Measurements from ENCODE around the gene PICK1. TPM values are rescaled to one million over a fixed set of nuclear protein-coding genes. Genes with fewer than 3 reads are reported as not detected.

Gene PICK1
- total and polyA plus RNA-seq, 10 of the 15 experiments (the other 5 are each of a cell fraction or from before 2014, with no cell fraction given): 0.07 to 19.2 (median 10.9) TPM

- no TSS peak for BruUV-seq (replicated peaks)
- no peak for ATAC-seq
Observed at GRCh38 chr22:38125038-38125610, 67.9 kb downstream of the PICK1 start.

More at GRCh38 chr22:38125038-38125610, 67.9 kb downstream of the PICK1 start:
- H3K36me3 ChIP-seq (ENCODE audit: control insufficient read depth in 2 of 2, insufficient read depth in 2 of 2, low read length in 1 of 2): no peaks in the 10 kb centered on the region; a peak in 3 of 4 replicates
- H3K79me2 ChIP-seq (ENCODE audit: control insufficient read depth, insufficient read depth, low read length): no peaks in the 10 kb centered on the region
- DNase-seq (ENCODE audit: low read depth, low spot score) (no peak), FAIRE-seq (no peak)
- H3K4me1 ChIP-seq (ENCODE audit: control insufficient read depth, insufficient read depth, low read length): no peaks in the 10 kb centered on the region
- TF ChIP-seq CHD1 (IDR thresholded peaks at IDR 0.05; ENCODE audit: low read depth, low read length) (no peak), PBX3 (IDR thresholded peaks at IDR 0.05; ENCODE audit: insufficient replicate concordance, low read depth, low read length) (peak; percentile 27)
- TF ChIP-seq, protein P1, sequence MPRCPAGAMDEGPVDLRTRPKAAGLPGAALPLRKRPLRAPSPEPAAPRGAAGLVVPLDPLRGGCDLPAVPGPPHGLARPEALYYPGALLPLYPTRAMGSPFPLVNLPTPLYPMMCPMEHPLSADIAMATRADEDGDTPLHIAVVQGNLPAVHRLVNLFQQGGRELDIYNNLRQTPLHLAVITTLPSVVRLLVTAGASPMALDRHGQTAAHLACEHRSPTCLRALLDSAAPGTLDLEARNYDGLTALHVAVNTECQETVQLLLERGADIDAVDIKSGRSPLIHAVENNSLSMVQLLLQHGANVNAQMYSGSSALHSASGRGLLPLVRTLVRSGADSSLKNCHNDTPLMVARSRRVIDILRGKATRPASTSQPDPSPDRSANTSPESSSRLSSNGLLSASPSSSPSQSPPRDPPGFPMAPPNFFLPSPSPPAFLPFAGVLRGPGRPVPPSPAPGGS (IDR thresholded peaks at IDR 0.05; ENCODE audit: borderline replicate concordance, insufficient read depth, low read depth, low read length, poor library complexity, severe bottlenecking): peak; percentile 80
- POLR2A ChIA-PET: no interaction called here
- intact Hi-C loops (cut with micrococcal nuclease; ENCODE audit: unreplicated experiment): no loop called here
- in situ Hi-C loops (cut with MboI): no loop called here
- H3K9me3 ChIP-seq (replicated peaks; ENCODE audit: control insufficient read depth, insufficient read depth, low read length): no peaks in the 10 kb centered on the region
- WGBS (ENCODE audit: insufficient coverage, insufficient replicate concordance, low lambda C conversion rate, missing lambda C conversion rate): 94% methylated on average over 14 of the region's 14 CpGs
- CTCF ChIA-PET: interaction anchor here (1.4 kb wide), 1 partner anchor 11 kb away, joined by 4 read pairs; no protein-coding TSS in a partner anchor
- no peak overlapping the region for H3K4me3 ChIP-seq
- H3K27me3 ChIP-seq (replicated peaks in 1 of 2; ENCODE audit: control insufficient read depth in 2 of 2, insufficient read depth in 2 of 2, low read length in 1 of 2): no peaks in the 10 kb centered on the region
- H3K9ac ChIP-seq (ENCODE audit: control insufficient read depth, insufficient read depth, low read length): no peak overlapping the region
- SMC1A ChIA-PET (ENCODE audit: uncharacterized antibody, unreplicated experiment): no interaction called here
- RAD21 ChIA-PET (ENCODE audit: unreplicated experiment): no interaction called here
- H3K27ac ChIP-seq (ENCODE audit: control insufficient read depth, insufficient read depth): no peak overlapping the region
- no peak overlapping the region for H3K4me2 ChIP-seq (ENCODE audit: control insufficient read depth, insufficient read depth)
- H4K20me1 ChIP-seq (ENCODE audit: control insufficient read depth, insufficient read depth): no peaks in the 10 kb centered on the region
- no peak overlapping the region for H2AFZ ChIP-seq (ENCODE audit: control insufficient read depth, low read depth, low read length)

Other genes with a start within 250 kb of the PICK1 start
Only the 7 nearest of the 13 such genes appear.
- 0.11 TPM in 1 of 2 replicates, not detected in the other for gene C22orf23, start 103.8 kb upstream of the PICK1 start, total RNA-seq (2014; rRNA removed)
- gene C22orf23, start 103.8 kb upstream of the PICK1 start, total RNA-seq (2014; rRNA removed; fragmentation: Illumina TruSeq; extraction: Trizol): 0.14 TPM in 1 of 2 replicates, not detected in the other
- gene C22orf23, start 103.8 kb upstream of the PICK1 start, total RNA-seq (2021): not detected in 2 replicates
- gene C22orf23, start 103.8 kb upstream of the PICK1 start, polyA plus RNA-seq (2011; rRNA removed): 0.10 and 0.17 TPM in 2 replicates
- gene C22orf23, start 103.8 kb upstream of the PICK1 start, polyA plus RNA-seq (2014; fragmentation: Illumina TruSeq; extraction: Trizol): 0.04 TPM in 1 of 2 replicates, not detected in the other
- gene C22orf23, start 103.8 kb upstream of the PICK1 start, polyA plus RNA-seq (2014; fragmentation: Nextera tagmentation; extraction: Ambion mirVana): not detected
- 0.11 TPM in 1 of 2 replicates, not detected in the other for gene C22orf23, start 103.8 kb upstream of the PICK1 start, polyA plus RNA-seq (2014; rRNA removed)
- gene C22orf23, start 103.8 kb upstream of the PICK1 start, polyA plus RNA-seq (2016; fragmentation: Nextera tagmentation; extraction: Ambion mirVana): under 1 TPM; 0.11 to 0.38 TPM
- gene POLR2F, start 103.7 kb upstream of the PICK1 start, total RNA-seq (2014; rRNA removed): 71.9 and 93.2 TPM in 2 replicates
- gene POLR2F, start 103.7 kb upstream of the PICK1 start, total RNA-seq (2014; rRNA removed; fragmentation: Illumina TruSeq; extraction: Trizol): 70.3 and 78.3 TPM in 2 replicates
- gene POLR2F, start 103.7 kb upstream of the PICK1 start, total RNA-seq (2021): 86.8 and 86.9 TPM in 2 replicates
- 67.4 and 90.7 TPM in 2 replicates for gene POLR2F, start 103.7 kb upstream of the PICK1 start, polyA plus RNA-seq (2011; rRNA removed)
- 23.2 and 86.8 TPM in 2 replicates for gene POLR2F, start 103.7 kb upstream of the PICK1 start, polyA plus RNA-seq (2014; fragmentation: Illumina TruSeq; extraction: Trizol)
- gene POLR2F, start 103.7 kb upstream of the PICK1 start, polyA plus RNA-seq (2014; fragmentation: Nextera tagmentation; extraction: Ambion mirVana): 100 to 1,000 TPM; 109 to 133 TPM
- gene POLR2F, start 103.7 kb upstream of the PICK1 start, polyA plus RNA-seq (2014; rRNA removed): 165 and 203 TPM in 2 replicates
- 100 to 1,000 TPM; 209 to 218 TPM for gene POLR2F, start 103.7 kb upstream of the PICK1 start, polyA plus RNA-seq (2016; fragmentation: Nextera tagmentation; extraction: Ambion mirVana)
- gene SOX10, start 72.8 kb upstream of the PICK1 start, total RNA-seq (2014; rRNA removed): not detected in 2 replicates
- not detected in 2 replicates for gene SOX10, start 72.8 kb upstream of the PICK1 start, total RNA-seq (2014; rRNA removed; fragmentation: Illumina TruSeq; extraction: Trizol)
- not detected in 2 replicates for gene SOX10, start 72.8 kb upstream of the PICK1 start, total RNA-seq (2021)
- not detected in 2 replicates for gene SOX10, start 72.8 kb upstream of the PICK1 start, polyA plus RNA-seq (2011; rRNA removed)
- gene SOX10, start 72.8 kb upstream of the PICK1 start, polyA plus RNA-seq (2014; fragmentation: Illumina TruSeq; extraction: Trizol): not detected in 2 replicates
- not detected for gene SOX10, start 72.8 kb upstream of the PICK1 start, polyA plus RNA-seq (2014; fragmentation: Nextera tagmentation; extraction: Ambion mirVana)
- gene SOX10, start 72.8 kb upstream of the PICK1 start, polyA plus RNA-seq (2014; rRNA removed): not detected in 2 replicates
- gene SOX10, start 72.8 kb upstream of the PICK1 start, polyA plus RNA-seq (2016; fragmentation: Nextera tagmentation; extraction: Ambion mirVana): under 1 TPM in 1 of 2 experiments, not detected in 1; 0.05 TPM
- not detected in 2 replicates for gene SLC16A8, start 26.8 kb downstream of the PICK1 start, total RNA-seq (2014; rRNA removed)
- not detected in 2 replicates for gene SLC16A8, start 26.8 kb downstream of the PICK1 start, total RNA-seq (2014; rRNA removed; fragmentation: Illumina TruSeq; extraction: Trizol)
- gene SLC16A8, start 26.8 kb downstream of the PICK1 start, total RNA-seq (2021): not detected in 2 replicates
- not detected in 2 replicates for gene SLC16A8, start 26.8 kb downstream of the PICK1 start, polyA plus RNA-seq (2011; rRNA removed)
- gene SLC16A8, start 26.8 kb downstream of the PICK1 start, polyA plus RNA-seq (2014; fragmentation: Illumina TruSeq; extraction: Trizol): not detected in 2 replicates
- not detected for gene SLC16A8, start 26.8 kb downstream of the PICK1 start, polyA plus RNA-seq (2014; fragmentation: Nextera tagmentation; extraction: Ambion mirVana)
- not detected in 2 replicates for gene SLC16A8, start 26.8 kb downstream of the PICK1 start, polyA plus RNA-seq (2014; rRNA removed)
- not detected for gene SLC16A8, start 26.8 kb downstream of the PICK1 start, polyA plus RNA-seq (2016; fragmentation: Nextera tagmentation; extraction: Ambion mirVana)
- gene BAIAP2L2, start 53.3 kb downstream of the PICK1 start, total RNA-seq (2014; rRNA removed): 0.11 TPM in 1 of 2 replicates, not detected in the other
- not detected in 2 replicates for gene BAIAP2L2, start 53.3 kb downstream of the PICK1 start, total RNA-seq (2014; rRNA removed; fragmentation: Illumina TruSeq; extraction: Trizol)
- 0.08 and 0.38 TPM in 2 replicates for gene BAIAP2L2, start 53.3 kb downstream of the PICK1 start, total RNA-seq (2021)
- 0.04 and 0.08 TPM in 2 replicates for gene BAIAP2L2, start 53.3 kb downstream of the PICK1 start, polyA plus RNA-seq (2011; rRNA removed)
- not detected in 2 replicates for gene BAIAP2L2, start 53.3 kb downstream of the PICK1 start, polyA plus RNA-seq (2014; fragmentation: Illumina TruSeq; extraction: Trizol)
- gene BAIAP2L2, start 53.3 kb downstream of the PICK1 start, polyA plus RNA-seq (2014; fragmentation: Nextera tagmentation; extraction: Ambion mirVana): not detected
- gene BAIAP2L2, start 53.3 kb downstream of the PICK1 start, polyA plus RNA-seq (2014; rRNA removed): 0.17 and 0.48 TPM in 2 replicates
- under 1 TPM in 1 of 2 experiments, not detected in 1; 0.11 TPM for gene BAIAP2L2, start 53.3 kb downstream of the PICK1 start, polyA plus RNA-seq (2016; fragmentation: Nextera tagmentation; extraction: Ambion mirVana)
- 17.3 and 20.3 TPM in 2 replicates for gene PLA2G6, start 124.4 kb downstream of the PICK1 start, total RNA-seq (2014; rRNA removed)
- 11.7 and 13.5 TPM in 2 replicates for gene PLA2G6, start 124.4 kb downstream of the PICK1 start, total RNA-seq (2014; rRNA removed; fragmentation: Illumina TruSeq; extraction: Trizol)
- gene PLA2G6, start 124.4 kb downstream of the PICK1 start, total RNA-seq (2021): 16.7 and 23.2 TPM in 2 replicates
- gene PLA2G6, start 124.4 kb downstream of the PICK1 start, polyA plus RNA-seq (2011; rRNA removed): 25.3 and 42.2 TPM in 2 replicates
- 14.2 and 18.9 TPM in 2 replicates for gene PLA2G6, start 124.4 kb downstream of the PICK1 start, polyA plus RNA-seq (2014; fragmentation: Illumina TruSeq; extraction: Trizol)
- gene PLA2G6, start 124.4 kb downstream of the PICK1 start, polyA plus RNA-seq (2014; fragmentation: Nextera tagmentation; extraction: Ambion mirVana): under 1 TPM; 0.15 to 0.27 TPM
- 28.1 and 30.7 TPM in 2 replicates for gene PLA2G6, start 124.4 kb downstream of the PICK1 start, polyA plus RNA-seq (2014; rRNA removed)
- gene PLA2G6, start 124.4 kb downstream of the PICK1 start, polyA plus RNA-seq (2016; fragmentation: Nextera tagmentation; extraction: Ambion mirVana): 10 to 100 TPM; 10.0 to 12.6 TPM
- gene MAFF, start 144.6 kb downstream of the PICK1 start, total RNA-seq (2014; rRNA removed): 1.0 and 1.1 TPM in 2 replicates
- gene MAFF, start 144.6 kb downstream of the PICK1 start, total RNA-seq (2014; rRNA removed; fragmentation: Illumina TruSeq; extraction: Trizol): 0.54 and 0.88 TPM in 2 replicates
- 0.87 and 1.4 TPM in 2 replicates for gene MAFF, start 144.6 kb downstream of the PICK1 start, total RNA-seq (2021)
- gene MAFF, start 144.6 kb downstream of the PICK1 start, polyA plus RNA-seq (2011; rRNA removed): 1.9 and 2.3 TPM in 2 replicates
- 0.57 and 0.81 TPM in 2 replicates for gene MAFF, start 144.6 kb downstream of the PICK1 start, polyA plus RNA-seq (2014; fragmentation: Illumina TruSeq; extraction: Trizol)
- under 1 TPM in 1 of 2 experiments, not detected in 1; 0.22 TPM for gene MAFF, start 144.6 kb downstream of the PICK1 start, polyA plus RNA-seq (2014; fragmentation: Nextera tagmentation; extraction: Ambion mirVana)
- 1.0 and 1.3 TPM in 2 replicates for gene MAFF, start 144.6 kb downstream of the PICK1 start, polyA plus RNA-seq (2014; rRNA removed)
- under 1 TPM; 0.32 to 0.78 TPM for gene MAFF, start 144.6 kb downstream of the PICK1 start, polyA plus RNA-seq (2016; fragmentation: Nextera tagmentation; extraction: Ambion mirVana)